ENCODE measurements around the gene STAT5B. TPM values are rescaled to one million over a fixed set of nuclear protein-coding genes. Genes with fewer than 3 reads are reported as not detected.

Gene STAT5B
- total and polyA plus RNA-seq, 2 of the 13 experiments (the other 11 are each of a cell fraction or from before 2014, with no cell fraction given), result 21.0 to 42.8 TPM

DNA sequence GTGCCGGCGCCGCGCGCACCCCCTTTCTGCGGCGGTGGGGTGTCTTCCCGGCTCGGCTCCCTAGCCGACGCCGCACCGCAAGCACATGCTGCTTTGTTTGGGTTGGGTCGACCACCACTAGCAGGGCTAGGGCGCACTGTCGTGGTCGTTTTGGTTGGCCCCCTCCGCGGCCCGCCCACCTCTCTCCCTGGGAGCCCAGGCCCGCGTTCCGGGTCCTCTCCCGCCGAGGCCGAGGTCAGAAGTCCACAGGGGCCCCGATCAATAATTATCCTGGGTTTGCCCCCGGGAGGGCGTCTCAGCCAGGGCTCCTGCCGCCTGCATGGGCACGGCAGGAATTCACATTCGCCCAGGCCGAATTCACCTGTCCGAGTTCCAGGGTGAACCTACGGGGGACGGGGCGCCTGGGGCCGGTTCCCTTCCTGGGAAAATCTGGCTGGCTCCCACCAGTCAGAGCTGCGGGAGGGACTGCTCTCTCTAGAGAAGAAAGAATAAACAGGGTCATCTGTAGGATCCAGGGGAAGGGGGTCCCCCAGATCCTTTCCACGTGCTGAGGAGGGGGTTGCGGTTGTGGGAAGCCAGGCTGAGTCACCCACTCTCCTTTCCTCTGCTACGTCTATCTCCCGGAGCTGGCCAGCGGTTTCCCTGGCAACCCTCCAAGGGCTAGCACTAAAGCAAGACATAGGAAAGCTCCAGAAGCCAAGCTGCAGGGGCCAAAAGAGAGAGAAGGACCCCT, 584 bp upstream of the STAT5B start (continued):
- TF ChIP-seq, protein P1, sequence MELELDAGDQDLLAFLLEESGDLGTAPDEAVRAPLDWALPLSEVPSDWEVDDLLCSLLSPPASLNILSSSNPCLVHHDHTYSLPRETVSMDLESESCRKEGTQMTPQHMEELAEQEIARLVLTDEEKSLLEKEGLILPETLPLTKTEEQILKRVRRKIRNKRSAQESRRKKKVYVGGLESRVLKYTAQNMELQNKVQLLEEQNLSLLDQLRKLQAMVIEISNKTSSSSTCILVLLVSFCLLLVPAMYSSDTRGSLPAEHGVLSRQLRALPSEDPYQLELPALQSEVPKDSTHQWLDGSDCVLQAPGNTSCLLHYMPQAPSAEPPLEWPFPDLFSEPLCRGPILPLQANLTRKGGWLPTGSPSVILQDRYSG (CRISPR knock-in tag; IDR thresholded peaks at IDR 0.05), result peak; percentile 64; the same call in 1 of the 2 replicates
- TF ChIP-seq ZNF501 (CRISPR knock-in tag; IDR thresholded peaks at IDR 0.05), result peak; percentile 96
- no peak for TF ChIP-seq ZFP36 (IDR thresholded peaks at IDR 0.05; ENCODE audit: borderline replicate concordance, low read depth, low read length, partially characterized antibody)
- peak; percentile 85; the same call in 1 of the 2 replicates for TF ChIP-seq ZNF44 (CRISPR knock-in tag; IDR thresholded peaks at IDR 0.05)
- TF ChIP-seq ZNF589 (CRISPR knock-in tag; conservative IDR thresholded peaks at IDR 0.05), result peak; percentile 71
- TF ChIP-seq ZNF564 (CRISPR knock-in tag; IDR thresholded peaks at IDR 0.05), result 0 out of 2 replicates have a peak, but pooled peaks have one; percentile 80
- peak; percentile 90 for TF ChIP-seq SALL1 (CRISPR knock-in tag; IDR thresholded peaks at IDR 0.05)

DNA sequence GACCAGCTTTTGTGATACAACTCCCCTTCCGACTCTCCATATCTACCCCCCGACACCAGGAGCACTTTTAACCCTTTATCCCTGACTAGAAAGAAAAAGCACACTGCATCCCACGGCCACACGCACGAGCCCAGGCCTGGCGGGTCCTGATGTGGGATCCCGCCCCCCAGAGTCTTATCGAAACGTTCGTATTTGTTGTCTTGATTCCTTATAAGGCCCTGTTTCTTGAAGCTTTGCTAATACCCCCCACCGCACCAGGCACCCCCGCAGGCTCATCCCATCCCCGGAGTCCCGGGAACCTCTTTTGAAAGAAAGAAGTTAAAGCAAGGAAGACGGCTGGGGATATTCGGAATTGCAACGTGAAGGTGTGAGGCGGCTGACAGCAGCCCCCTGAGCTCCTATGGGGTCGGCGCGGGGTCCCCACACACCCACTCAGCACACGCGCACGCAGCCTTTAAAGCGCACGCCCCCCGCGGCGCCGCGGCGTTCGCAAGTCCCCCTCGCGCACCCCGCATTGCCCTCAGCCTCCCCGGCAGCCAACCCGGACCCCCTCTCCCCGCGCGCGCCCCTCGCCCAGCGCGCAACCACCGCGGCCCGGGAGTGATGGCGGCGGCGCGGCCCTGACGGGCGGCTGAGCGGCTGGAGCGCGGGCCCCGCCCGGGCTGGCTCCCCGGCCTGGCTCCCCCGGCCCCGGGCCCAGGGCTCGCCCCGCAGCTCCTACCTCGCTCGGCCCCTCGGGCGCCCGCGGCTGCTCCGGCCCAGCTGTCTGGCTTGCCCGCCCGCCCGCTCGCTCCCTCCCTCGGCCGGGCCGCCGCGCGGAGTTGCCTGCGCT, 448 bp downstream of the STAT5B start:
- DNase-seq (ENCODE audit: low spot score) (no peak), ATAC-seq (peak; percentile 17), FAIRE-seq (no peak)
- Histone ChIP-seq H3K9me3 (ENCODE audit: low read length) (no peaks in the 10 kb centered on the region), H3K4me1 (ENCODE audit: insufficient read depth, low read length) (peaks cover 66% of the 10 kb centered on the region), H3K27ac (ENCODE audit: extremely low read length, insufficient read depth, low read length) (peak overlapping the region; percentile 58), H3K79me2 (ENCODE audit: insufficient read depth, low read length) (peaks cover 50% of the 10 kb centered on the region), H2AFZ (ENCODE audit: low read length) (no peak overlapping the region), H4K20me1 (ENCODE audit: insufficient read depth, low read length) (no peaks in the 10 kb centered on the region; the same call in 1 of the 2 replicates), H3K36me3 (replicated peaks in 1 of 2; ENCODE audit: control insufficient read depth in 1 of 2, insufficient read depth in 2 of 2, low read length in 2 of 2) (no peaks in the 10 kb centered on the region), H3K9ac (ENCODE audit: insufficient read depth, low read depth, low read length) (peak overlapping the region; percentile 92), H3K4me2 (ENCODE audit: low read depth, low read length) (peak overlapping the region; percentile 97), H3K4me3 (replicated peaks in 1 of 3; ENCODE audit: insufficient read depth in 1 of 3, low read depth in 2 of 3, low read length in 3 of 3) (peak overlapping the region; percentile 81 to 96 (median 91)), H3K27me3 (ENCODE audit: control insufficient read depth in 1 of 2, insufficient read depth in 2 of 2, low read length in 2 of 2) (peaks cover 0 to 9% of the 10 kb centered on the region in 2 experiments; a peak in 2 of 5 replicates)
- no TSS peak for BruUV-seq (replicated peaks)
- intact Hi-C loops (cut with micrococcal nuclease; ENCODE audit: unreplicated experiment), result loop anchor here (1.0 kb wide), 1 partner anchor 8 kb away; no protein-coding TSS in a partner anchor
- in situ Hi-C loops (cut with HindIII; ENCODE audit: extremely low pct_ligation_motif_present, low pct_unique_long_range_greater_than_20kb), result no loop called here
- CTCF ChIA-PET (ENCODE audit: low intra/inter-chr PET ratio, low total read pairs), result no interaction called here
- POLR2A ChIA-PET, result interaction anchor here (1.0 to 3.6 kb wide), 5 partner anchors 13 to 82 kb away, joined by 3 to 21 read pairs (median 4); partner anchors contain the start of genes GHDC and STAT5A
- WGBS (ENCODE audit: low lambda C conversion rate), result under 1% methylated on average over 21 of the region's 82 CpGs
- TF ChIP-seq NFKB2 (CRISPR knock-in tag; IDR thresholded peaks at IDR 0.05; ENCODE audit: borderline replicate concordance) (0 out of 2 replicates have a peak, but pooled peaks have one; percentile 39), SMYD3 (CRISPR knock-in tag; IDR thresholded peaks at IDR 0.05) (peak; percentile 65; the same call in 1 of the 2 replicates), HDAC1 (CRISPR knock-in tag; IDR thresholded peaks at IDR 0.05) (no peak), SNAPC2 (CRISPR knock-in tag; IDR thresholded peaks at IDR 0.05) (no peak), CHCHD3 (CRISPR knock-in tag; IDR thresholded peaks at IDR 0.05) (no peak)
- TF ChIP-seq, protein P2, sequence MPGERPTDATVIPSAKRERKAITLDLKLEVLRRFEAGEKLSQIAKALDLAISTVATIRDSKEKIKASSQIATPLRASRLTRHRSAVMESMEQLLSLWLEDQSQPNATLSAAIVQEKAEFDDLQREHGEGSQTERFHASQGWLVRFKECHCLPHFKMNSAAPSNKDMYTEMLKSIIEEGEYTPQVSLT (CRISPR knock-in tag; IDR thresholded peaks at IDR 0.05; ENCODE audit: borderline replicate concordance, low read depth), result no peak
- TF ChIP-seq, protein P3, sequence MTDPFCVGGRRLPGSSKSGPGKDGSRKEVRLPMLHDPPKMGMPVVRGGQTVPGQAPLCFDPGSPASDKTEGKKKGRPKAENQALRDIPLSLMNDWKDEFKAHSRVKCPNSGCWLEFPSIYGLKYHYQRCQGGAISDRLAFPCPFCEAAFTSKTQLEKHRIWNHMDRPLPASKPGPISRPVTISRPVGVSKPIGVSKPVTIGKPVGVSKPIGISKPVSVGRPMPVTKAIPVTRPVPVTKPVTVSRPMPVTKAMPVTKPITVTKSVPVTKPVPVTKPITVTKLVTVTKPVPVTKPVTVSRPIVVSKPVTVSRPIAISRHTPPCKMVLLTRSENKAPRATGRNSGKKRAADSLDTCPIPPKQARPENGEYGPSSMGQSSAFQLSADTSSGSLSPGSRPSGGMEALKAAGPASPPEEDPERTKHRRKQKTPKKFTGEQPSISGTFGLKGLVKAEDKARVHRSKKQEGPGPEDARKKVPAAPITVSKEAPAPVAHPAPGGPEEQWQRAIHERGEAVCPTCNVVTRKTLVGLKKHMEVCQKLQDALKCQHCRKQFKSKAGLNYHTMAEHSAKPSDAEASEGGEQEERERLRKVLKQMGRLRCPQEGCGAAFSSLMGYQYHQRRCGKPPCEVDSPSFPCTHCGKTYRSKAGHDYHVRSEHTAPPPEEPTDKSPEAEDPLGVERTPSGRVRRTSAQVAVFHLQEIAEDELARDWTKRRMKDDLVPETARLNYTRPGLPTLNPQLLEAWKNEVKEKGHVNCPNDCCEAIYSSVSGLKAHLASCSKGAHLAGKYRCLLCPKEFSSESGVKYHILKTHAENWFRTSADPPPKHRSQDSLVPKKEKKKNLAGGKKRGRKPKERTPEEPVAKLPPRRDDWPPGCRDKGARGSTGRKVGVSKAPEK (CRISPR knock-in tag; IDR thresholded peaks at IDR 0.05; ENCODE audit: borderline replicate concordance), result 0 out of 2 replicates have a peak, but pooled peaks have one; percentile 40
